ENCODE results near the gene LLGL2.
"Not testable (repeated sequence)": the region's sequence is repeated elsewhere in the genome, so short reads cannot be mapped to it uniquely, and the experiment has no call there.

LLGL2 gene

DNA sequence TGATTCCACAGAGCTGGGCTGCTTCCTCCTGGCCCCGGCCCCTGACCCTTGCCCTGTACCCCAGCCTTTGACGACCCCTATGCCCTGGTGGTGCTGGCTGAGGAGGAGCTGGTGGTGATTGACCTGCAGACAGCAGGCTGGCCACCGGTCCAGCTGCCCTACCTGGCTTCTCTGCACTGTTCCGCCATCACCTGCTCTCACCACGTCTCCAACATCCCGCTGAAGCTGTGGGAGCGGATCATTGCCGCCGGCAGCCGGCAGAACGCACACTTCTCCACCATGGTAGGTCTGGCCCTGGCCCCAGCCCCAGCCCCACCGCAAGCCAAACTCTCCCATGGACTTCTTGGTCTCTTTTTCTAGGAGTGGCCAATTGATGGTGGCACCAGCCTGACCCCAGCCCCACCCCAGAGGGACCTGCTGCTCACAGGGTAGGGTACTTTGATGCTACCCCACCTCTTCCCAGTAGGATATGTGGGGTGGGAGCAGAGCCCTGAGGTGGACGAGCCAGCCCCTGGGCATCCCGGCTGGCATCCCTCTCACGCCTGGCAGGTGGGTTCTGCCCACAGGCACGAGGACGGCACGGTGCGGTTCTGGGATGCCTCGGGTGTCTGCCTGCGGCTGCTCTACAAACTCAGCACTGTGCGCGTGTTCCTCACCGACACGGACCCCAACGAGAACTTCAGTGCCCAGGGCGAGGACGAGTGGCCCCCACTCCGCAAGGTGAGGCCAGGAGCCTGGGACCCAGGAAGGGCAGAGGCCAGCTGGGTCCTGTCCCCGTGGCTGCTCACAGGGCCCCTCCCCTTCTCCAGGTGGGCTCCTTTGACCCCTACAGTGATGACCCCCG, 43.1 kb downstream of the LLGL2 start:
- DNase-seq (ENCODE audit: low read depth, low spot score), result no peak

DNA sequence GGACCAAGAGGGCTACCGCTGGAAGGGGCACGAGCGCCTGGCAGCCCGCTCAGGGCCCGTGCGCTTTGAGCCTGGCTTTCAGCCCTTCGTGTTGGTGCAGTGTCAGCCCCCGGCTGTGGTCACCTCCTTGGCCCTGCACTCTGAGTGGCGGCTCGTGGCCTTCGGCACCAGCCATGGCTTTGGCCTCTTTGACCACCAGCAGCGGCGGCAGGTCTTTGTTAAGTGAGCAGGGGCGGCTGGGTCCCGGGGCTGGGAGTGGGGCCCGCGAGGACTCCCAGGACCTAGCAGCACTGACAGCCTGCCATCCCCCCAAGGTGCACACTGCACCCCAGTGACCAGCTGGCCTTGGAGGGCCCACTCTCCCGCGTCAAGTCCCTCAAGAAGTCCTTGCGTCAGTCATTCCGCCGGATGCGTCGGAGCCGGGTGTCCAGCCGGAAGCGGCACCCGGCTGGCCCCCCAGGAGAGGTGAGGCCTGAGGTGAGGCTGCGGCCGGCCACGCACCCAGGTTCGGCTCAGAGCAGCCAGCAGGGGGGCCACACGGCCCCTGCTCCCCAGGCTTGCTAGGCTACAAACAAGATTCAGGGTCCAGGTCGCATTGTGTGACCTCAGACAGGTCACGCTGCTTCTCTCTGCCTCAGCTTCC, 44.7 kb downstream of the LLGL2 start:
- no peak for DNase-seq (ENCODE audit: low read depth, low spot score)

DNA sequence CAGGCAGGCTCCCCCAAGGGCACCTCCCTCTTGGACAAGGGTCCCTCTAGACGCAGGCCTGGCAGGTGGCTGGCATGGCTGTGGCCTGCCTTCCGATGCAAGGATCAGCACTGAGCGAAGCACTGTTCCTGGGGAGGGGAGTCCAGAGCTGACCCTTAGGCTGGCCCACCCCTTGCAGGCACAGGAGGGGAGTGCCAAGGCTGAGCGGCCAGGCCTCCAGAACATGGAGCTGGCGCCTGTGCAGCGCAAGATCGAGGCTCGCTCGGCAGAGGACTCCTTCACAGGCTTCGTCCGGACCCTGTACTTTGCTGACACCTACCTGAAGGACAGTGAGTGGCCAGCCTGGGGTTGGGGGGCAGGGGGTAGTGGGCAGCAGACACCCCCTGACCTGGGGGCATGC, 45.3 kb downstream of the LLGL2 start:
- DNase-seq (ENCODE audit: low read depth, low spot score), result no peak

DNA sequence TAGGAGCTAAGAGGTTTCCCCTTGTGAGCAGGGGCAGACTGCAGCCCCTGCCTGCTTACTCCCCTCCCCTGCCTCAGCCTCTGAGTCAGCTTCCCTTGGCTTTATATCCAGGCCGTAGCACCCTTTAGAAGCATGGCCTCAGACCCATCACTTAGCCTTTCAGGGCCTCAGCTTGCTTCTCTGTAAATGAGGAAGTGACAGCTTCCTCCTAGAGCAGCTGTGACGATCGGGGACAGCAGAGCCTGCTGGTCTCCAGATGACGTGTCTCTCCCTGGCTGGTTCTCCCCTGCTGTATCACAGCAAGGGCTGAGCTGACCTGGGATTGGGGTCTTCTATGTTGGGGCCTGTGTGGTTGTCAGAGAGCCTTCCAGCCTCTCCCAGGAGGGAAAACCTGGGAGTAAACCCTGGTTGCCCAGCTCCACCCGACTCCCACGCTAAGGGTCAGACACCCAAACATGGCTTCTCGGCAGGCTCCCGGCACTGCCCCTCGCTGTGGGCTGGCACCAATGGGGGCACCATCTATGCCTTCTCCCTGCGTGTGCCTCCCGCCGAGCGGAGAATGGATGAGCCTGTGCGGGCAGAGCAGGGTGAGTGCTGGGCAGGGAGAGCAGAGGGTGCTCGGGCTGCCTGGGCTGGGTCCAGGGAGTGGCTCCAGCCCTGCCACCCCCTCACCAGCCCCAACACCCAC, 45.8 kb downstream of the LLGL2 start:
- no peak for DNase-seq (ENCODE audit: low read depth, low spot score)

DNA sequence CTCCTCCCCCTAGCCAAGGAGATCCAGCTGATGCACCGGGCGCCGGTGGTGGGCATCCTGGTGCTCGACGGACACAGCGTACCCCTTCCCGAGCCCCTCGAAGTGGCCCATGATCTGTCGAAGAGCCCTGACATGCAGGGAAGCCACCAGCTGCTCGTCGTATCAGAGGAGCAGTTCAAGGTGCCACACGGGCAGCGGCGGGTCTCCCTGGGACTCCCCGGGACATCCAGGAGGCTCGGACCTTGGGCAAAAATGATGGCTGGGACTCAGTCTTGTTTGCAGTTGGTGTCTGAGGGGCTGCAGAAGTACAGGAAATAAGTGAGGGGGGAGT, 46.4 kb downstream of the LLGL2 start:
- DNase-seq (ENCODE audit: low read depth, low spot score), result no peak

DNA sequence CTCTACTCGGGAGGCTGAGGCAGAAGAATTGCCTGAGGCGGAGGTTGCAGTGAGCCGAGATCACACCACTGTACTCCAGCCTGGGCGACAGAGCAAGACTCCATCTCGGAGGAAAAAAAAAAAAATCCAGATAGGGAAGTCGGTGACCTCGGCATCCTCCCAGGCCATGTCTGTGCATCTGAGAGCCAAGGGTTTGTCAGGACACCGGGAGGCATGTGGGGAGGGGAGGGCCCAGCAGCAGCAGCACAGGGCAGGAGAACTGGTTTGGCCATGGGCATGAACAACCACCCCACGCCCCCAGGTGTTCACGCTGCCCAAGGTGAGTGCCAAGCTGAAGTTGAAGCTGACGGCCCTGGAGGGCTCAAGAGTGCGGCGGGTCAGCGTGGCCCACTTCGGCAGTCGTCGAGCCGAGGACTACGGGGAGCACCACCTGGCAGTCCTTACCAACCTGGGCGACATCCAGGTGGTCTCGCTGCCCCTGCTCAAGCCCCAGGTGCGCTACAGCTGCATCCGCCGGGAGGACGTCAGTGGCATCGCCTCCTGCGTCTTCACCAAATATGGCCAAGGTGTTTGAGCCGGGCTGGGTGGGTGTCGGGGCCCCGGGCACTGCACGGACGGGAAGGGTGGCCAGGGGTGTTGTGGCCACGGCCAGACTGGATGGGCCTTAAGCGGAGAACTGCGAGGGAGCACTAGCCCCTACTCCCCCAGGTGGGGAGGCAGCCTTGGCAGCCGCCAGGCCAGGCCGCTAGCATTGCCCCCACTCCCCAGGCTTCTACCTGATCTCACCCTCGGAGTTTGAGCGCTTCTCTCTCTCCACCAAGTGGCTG, 47.4 kb downstream of the LLGL2 start:
- no peak for DNase-seq (ENCODE audit: low read depth, low spot score)

DNA sequence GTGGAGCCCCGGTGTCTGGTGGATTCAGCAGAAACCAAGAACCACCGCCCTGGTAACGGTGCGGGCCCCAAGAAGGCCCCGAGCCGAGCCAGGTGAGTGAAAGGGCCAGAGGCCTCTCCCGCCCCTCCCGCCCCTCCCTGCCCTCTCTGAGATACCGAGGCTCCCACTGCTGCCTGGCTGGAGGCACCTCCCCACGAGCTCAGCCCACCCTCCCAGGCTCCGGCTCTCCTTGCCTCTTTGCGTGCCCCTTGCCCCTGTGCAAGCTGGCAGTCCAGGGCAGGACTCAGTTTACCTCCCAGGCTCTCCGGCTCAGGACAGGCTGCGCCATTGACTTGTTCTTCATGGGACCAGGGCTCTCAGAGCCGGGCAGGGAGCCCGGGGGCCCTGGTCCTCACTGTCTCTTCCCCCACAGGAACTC, 48.1 kb downstream of the LLGL2 start:
- DNase-seq (ENCODE audit: low read depth, low spot score), result no peak

DNA sequence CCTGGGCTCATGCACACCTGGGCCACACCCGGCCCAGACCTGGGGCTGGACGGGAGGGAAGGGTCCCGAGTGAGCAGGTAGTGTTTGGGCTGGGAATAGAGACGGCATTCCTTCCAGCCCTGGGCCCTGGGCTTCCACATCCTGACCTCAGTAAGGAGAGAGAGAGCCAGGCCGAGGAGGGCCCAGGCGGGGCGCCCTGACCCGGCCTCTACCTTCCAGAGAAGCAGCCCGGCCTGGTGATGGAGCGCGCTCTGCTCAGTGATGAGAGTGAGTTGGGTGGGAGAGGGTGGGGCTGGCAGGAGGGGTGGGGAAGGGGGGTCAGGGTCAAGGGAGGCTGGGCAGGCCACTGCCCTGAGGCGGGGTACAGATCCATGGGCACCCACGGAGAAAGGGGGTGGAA, 48.5 kb downstream of the LLGL2 start:
- DNase-seq (ENCODE audit: low read depth, low spot score), result no peak

DNA sequence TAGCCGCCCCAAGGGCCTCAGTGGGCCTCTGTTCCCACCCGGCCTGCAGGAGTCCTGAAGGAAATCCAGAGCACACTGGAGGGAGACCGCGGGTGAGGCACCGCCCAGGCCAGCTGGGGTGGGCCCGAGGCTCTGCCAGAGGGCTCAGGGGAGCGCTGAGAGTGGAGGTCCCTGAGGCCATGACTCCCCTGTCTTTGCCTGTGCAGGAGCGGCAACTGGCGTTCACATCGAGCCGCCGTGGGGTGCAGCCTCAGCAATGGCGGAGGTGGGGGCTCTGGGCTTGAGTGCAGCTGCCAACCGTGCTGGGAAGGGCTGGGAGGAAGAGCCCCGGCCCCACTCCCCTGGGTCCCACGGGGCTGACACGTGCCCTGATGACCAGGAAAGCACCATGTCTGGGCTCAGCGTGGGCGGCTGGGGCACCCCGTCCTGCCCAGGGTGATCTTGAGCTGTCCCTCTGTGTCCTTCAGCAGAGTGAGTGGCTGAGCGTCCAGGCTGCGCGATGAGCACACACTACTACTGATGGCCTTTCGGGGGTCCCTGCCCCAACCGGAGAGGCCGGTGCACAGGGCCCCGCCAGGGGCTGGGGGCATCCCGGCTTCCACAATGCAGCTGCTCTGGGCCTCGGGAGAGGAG, 49.0 kb downstream of the LLGL2 start:
- no peak for DNase-seq (ENCODE audit: low read depth, low spot score)

DNA sequence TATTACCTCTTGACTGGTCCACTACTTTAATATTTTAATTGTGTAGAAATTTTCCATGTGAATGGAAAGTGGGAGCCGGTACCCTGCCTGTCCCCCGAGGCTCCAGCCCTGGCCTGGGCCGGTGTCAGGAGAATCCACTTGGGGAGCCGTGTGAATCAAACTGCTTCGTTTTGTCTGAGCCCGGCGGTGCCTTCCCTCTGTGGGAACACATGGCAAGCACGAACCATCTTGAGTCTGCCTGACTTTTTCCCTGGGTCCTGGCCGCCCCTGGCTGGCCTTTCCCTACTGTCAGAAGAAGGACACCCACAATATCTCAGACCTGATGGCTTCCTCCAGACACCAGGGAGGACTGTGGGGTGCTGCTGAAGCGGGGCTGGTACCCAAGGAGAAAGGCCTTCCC, 49.7 kb downstream of the LLGL2 start:
- no peak for DNase-seq (ENCODE audit: low read depth, low spot score)

DNA sequence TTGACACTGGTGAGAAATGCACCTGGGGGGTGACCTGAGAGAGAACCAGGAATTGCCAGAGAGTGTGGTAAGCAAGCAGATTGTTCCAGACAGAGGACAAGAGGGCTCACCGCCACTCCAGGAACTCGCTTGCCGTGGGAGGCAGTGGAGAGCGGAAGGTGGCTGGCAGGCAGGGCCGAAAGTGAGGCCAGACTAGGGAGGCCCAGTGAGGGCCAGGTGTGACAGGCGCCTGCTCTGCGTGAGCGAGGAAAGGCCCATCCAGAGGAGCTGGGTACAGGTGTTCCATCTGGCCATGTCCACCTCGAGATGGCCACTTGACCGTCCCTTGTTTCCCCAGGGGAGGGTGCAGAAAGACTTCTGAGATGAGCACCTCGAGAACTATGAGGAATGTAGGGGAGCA, 50.2 kb downstream of the LLGL2 start:
- DNase-seq (ENCODE audit: low read depth, low spot score), result no peak

DNA sequence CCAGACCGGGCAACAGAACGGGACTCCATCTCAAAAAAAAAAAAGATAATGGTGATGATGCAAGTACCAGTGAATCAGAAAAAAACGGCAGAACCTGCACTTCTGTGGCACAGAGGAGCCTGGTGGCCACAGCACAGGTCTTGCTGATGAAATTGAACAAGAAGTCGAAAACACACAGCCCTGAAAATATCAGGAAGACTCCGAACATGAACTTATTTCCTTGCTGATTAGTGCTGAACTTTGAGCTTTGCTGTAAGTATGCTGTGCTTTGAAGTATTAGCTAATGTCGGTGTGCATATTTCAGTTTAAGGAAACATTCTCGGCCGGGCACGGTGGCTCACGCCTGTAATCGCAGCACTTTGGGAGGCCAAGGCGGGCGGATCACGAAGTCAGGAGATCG, 51.2 kb downstream of the LLGL2 start:
- DNase-seq (ENCODE audit: low read depth, low spot score), result no peak

DNA sequence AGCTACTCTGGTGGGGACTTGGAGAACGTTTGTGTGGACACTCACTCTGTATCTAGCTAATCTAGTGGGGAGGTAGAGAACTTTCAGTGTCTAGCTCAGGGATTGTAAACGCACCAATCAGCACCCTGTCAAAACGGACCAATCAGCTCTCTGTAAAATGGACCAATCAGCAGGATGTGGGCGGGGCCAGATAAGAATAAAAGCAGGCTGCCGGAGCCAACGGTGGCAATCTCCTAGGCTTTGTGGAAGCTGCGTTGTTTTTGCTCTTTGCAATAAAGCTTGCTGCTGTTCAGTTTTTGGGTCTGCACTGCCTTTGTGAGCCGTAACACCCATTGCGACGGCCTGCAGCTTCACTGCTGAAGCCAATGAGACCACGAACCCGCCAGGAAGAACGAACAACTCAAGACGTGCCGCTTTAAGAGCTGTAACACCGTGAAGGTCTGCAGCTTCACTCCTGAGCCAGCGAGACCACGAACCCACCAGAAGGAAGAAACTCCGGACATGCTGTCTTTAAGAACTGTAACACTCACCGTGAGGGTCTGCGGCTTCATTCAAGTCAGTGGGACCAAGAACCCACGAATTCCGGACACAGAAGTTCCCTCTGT, 55.7 kb downstream of the LLGL2 start:
- DNase-seq (ENCODE audit: low read depth, low spot score), result not testable (repeated sequence)

DNA sequence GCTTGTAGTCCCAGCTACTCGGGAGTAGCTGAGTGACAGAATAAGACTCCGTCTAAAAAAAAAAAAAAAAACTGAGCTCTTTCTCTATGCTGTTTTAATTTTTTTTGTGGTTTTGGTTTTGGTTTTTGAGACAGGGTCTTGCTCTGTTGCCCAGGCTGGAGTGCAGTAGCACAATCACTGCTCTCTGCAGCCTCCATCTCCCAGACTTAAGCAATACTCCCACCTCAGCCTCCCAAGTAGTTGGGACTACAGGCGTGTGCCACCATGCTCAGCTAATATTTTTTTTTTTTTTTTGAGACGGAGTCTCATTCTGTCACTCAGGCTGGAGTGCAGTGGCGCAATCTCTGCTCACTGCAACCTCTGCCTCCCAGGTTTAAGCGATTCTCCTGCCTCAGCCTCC, 57.7 kb downstream of the LLGL2 start:
- DNase-seq (ENCODE audit: low read depth, low spot score), result not testable (repeated sequence)

DNA sequence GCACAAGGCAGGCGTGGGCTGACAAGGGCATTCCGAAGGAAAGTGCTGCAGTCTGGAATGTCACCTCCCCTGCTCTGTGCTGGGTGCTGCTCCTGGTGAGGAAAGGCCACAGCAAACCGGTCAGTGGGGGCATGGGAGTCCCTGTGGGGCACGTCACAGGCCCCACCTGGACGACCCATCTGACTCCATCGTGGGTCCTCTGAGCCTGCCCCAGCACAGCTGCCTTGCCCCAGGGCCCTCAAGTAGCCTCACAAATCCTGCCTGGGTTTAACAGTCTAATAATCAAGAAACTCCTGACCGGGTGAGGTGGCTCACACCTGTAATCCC, 59.3 kb downstream of the LLGL2 start:
- no peak for DNase-seq (ENCODE audit: low read depth, low spot score)

DNA sequence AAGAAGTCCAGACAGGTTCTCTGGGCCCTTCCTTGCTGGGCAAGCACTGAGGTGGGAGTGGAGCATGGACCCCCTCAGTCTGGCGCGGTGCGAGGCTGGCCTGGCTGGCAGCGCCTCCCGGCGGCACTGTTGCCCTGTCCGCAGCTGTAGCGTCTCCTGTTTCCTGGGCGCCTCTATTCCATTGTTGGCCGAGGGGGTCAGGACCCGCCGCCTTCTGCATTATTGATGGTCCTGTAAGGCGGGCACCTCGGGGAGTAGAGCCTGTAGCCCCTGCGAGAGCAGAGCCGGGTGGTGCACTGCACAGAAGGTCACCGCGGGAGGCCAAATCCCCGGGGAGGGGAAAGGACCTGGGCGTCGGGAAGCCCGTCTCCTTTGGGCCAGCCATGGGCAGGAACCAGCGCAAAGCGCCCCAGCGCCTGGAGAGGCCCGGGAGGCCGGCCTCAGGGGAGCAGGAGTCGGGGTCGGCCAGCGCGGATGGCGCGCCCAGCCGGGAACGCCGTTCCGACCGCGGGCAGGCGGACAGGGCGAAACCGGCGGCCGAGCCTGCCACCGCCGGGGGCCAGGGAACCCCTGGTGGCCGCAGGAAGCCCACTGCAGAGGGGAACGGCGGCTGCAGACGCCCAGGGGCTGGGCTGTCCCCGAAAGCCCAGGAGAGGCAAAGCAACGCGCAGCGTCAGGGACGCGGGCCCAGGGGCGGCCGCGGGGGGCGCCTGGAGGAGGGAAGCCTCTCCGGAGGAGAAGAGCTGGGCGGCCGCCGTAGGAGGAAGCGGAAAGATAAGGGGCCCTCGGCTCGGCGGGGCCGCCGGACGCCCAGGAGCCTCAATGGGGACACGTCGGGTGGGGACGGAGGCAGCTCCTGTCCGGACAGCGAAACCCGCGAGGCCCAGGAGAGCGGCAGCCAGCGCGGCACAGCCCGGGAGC, 62.4 kb downstream of the LLGL2 start, which contains the start of gene MYO15B:
Gene MYO15B, plus strand, starts transcription at position 126 of the 921 bp plus-strand sequence. Its CDS starts 258 bp downstream, at position 384.
- DNase-seq (ENCODE audit: low read depth, low spot score), result peak; percentile 83

DNA sequence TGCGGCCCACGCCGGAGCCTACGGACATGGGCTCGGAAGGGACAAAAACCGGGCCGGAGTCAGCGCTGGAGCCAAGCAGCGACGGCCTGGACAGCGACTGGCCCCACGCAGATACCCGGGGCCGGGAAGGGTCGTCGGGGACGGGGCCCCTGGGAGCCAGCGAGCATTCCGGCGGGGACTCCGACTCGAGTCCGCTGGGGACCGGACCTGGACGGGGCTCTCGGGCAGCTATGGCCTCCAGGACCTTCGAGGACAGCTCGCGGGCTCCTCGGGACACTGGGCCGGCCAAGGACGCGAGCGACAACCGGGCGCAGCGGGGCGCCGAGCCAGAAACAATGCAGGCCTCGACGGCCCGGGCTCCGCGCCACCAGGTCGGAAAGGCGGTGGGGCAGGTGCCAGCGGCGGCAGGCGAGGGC, 63.1 kb downstream of the LLGL2 start:
- DNase-seq (ENCODE audit: low read depth, low spot score), result no peak

DNA sequence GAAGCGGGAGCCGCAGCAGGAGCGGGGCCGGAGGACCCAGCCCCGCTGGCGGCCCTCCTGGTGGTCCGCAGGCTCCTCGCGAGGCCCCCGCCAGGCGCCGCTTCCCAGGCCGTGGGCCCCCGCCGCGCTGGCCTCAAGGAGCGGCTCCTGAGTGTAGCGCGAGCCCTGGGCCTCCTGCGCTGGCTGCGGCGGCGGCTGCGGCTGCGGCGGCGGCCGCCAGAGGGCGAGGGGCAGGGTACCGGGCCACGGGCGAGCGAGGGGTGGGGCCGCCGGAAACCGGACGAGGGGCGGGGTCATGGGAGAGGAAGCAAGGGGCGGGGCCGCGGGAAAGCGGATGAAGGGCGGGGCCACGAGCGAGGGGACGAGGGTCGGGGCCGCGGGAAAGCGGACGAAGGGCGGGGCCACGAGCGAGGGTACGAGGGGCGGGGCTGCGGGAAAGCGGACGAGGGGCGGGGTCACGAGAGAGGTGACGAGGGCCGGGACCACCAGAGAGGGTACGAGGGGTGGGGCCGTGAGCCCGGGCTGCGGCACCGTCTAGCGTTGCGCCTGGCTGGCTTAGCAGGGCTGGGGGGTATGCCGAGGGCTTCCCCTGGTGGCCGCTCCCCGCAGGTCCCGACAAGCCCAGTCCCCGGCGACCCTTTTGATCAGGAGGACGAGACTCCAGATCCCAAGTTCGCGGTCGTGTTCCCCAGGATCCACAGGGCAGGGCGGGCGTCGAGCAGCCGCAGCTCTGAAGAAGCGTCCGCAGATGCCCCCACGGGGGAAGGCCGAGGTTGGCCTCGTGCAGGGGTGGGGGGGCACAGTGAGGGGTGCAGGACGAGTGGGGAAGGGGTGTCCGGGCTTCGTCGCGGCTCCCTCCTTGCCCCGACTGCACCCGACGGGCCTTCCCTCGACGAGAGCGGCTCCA, 63.8 kb downstream of the LLGL2 start:
- DNase-seq (ENCODE audit: low read depth, low spot score), result peak; percentile 85

DNA sequence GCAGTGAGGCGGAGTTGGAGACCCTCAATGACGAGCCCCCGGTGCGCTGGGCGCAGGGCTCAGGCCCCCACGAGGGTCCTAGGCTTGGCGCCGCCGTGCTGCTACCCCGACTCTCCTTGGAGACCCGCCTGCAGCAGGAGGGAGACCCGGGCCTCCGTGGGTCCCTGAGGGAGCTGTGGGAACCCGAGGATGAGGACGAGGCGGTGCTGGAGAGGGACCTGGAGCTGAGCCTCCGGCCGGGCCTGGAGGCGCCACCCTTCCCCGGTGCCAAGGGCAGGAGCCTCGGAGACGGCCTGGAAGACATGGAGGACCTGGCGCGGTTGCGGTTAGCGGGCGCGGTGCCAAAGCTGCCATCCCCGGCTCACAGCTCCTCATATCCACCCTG, 64.4 kb downstream of the LLGL2 start:
- no peak for DNase-seq (ENCODE audit: low read depth, low spot score)

Data from ELF-1 (cell line).